BLaER1 treated with 17β-estradiol and CSF1 and Interleukin-3, amounts not matched to agents 10 nM and 100 nM (cell line): Measurements from ENCODE around the gene AXIN2.
A peak's percentile ranks its signal among the peaks of the same experiment; 100 is the strongest.

ENCODE experiments used
- H3K27ac ChIP-seq, 11 experiments: shearing (Covaris generic); formaldehyde crosslinking; 2 replicates each; pipeline ENCODE4 v1.8.1; 2022
- H3K27me3 ChIP-seq, 11 experiments: shearing (Covaris generic); formaldehyde crosslinking; 2 replicates each; pipeline ENCODE4 v1.8.1; 2022
- H3K36me3 ChIP-seq, 11 experiments: shearing (Covaris generic); formaldehyde crosslinking; 2 replicates each; pipeline ENCODE4 v1.8.1; 2022
- H3K4me1 ChIP-seq, 10 experiments: shearing (Covaris generic); formaldehyde crosslinking; 2 replicates each; pipeline ENCODE4 v1.8.1; 2022
- H3K4me2 ChIP-seq, 11 experiments: shearing (Covaris generic); formaldehyde crosslinking; 2 replicates each; pipeline ENCODE4 v1.8.1; 2022
- H3K4me3 ChIP-seq, 10 experiments: shearing (Covaris generic); formaldehyde crosslinking; 2 replicates each; pipeline ENCODE4 v1.8.1; 2022
- H3K9ac ChIP-seq, 11 experiments: shearing (Covaris generic); formaldehyde crosslinking; 2 replicates each; pipeline ENCODE4 v1.8.1; 2022
- H3K9me3 ChIP-seq, 11 experiments: shearing (Covaris generic); formaldehyde crosslinking; replicated peaks in 1 of 11; 2 replicates each; pipeline ENCODE4 v1.8.1; 2022
- H4K20me1 ChIP-seq, 11 experiments: shearing (Covaris generic); formaldehyde crosslinking; 2 replicates each; pipeline ENCODE4 v1.8.1; 2022
- Cebpa-rat ChIP-seq, 11 experiments: shearing (Covaris generic); IDR thresholded peaks; 2 replicates each; pipeline ENCODE4 v1.8.1; 2022

AXIN2 gene

DNA sequence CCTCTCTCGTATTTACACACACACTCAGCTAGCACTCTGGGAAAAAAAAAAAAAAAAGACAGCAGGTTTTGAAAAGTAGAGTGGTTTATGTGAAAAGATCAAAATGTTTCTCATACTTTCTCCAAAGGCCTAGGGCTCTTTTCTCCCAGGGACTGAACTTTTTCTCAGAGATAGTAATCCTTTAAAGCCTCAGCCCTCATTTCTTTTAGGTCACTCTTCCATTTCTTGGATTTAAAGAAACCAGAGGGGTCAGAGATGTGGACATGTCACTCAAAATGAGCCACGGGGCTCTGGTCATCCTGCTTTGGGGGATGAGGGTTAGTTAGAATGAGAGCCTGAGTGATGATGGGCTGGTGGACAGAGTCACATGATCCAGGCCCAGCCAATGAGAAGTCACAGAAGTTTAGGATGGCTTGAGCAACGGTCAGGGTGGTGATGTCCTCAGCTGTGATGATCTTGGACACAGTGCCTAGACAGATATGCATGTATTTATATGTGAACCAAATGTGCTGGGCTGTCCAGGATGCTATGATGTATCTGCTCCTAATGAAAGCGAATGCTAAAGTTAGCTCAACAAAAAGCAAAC is 33.7 kb upstream of the AXIN2 start:
- TF ChIP-seq Cebpa-rat (IDR thresholded peaks at IDR 0.05): no peak

DNA sequence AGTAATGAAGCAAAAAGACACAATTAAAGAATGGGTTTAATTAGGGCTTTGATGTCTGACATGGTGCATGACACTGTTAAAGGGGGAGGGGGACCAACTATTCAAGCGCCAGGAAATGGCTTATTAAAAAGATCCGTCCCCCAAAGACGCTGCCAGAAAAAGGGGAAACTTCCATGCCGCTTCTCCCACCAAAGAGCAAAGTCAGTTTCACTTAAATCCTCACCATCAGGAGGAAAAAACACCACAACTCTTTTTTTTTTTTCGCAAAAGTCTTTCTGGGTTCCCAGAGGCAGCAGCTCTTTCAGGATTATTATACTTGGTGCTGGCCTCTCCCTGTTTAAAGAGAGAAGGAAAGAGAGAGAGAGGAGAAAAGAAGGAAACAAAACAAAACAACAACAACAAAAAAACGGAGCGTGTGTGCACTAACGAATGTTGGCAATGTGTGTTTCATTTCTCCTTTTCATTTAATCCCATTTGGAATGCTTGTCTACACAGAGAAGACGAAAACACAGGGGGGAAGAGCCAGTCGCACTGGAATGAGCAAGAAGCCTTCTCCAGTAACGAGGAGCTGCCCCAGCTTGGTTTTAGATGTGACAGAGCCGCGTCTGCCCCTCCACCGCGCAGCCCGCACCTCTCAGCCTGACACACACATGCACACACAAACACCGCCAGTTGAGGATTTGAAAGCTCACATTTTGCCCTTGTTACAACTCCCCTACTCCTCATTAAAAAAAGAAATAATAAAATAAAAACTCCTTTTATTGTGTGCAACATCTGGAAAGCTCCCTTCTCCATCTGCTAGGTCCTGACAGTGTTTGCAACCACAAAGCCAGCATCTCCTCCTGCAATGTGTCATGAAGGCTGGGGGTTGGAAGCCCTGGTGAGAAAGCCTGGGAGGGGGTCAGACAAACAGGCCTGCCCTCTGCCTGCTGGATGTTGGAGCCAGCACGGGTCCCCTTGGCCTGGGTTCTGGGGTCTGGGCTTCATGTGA is 32.7 kb upstream of the AXIN2 start:
- Histone ChIP-seq H3K4me1 (peaks cover 8 to 23% (median 18%) of the 10 kb centered on the region in 10 experiments; a peak in 19 of 20 replicates), H3K9me3 (no peaks in the 10 kb centered on the region; a peak in 1 of 22 replicates), H3K27ac (peak overlapping the region in 1 of 11 experiments; percentile 20; a peak in 1 of 22 replicates), H4K20me1 (no peaks in the 10 kb centered on the region), H3K27me3 (no peaks in the 10 kb centered on the region), H3K4me3 (peak overlapping the region in 4 of 10 experiments; percentile 16 to 35 (median 28); a peak in 3 of 20 replicates), H3K4me2 (peak overlapping the region; percentile 45 to 85 (median 64)), H3K36me3 (no peaks in the 10 kb centered on the region), H3K9ac (peak overlapping the region in 2 of 11 experiments; percentile 0 to 62; a peak in 5 of 22 replicates)
- TF ChIP-seq Cebpa-rat (IDR thresholded peaks at IDR 0.05): no peak

More for the DNA sequence above, 33.7 kb upstream of the AXIN2 start:
- Histone ChIP-seq H3K9ac (no peak overlapping the region), H4K20me1 (no peaks in the 10 kb centered on the region), H3K4me3 (no peak overlapping the region), H3K27me3 (no peaks in the 10 kb centered on the region), H3K27ac (no peak overlapping the region), H3K4me1 (peaks cover 8 to 23% (median 18%) of the 10 kb centered on the region in 10 experiments; a peak in 19 of 20 replicates), H3K36me3 (no peaks in the 10 kb centered on the region), H3K9me3 (no peaks in the 10 kb centered on the region; a peak in 1 of 22 replicates), H3K4me2 (no peak overlapping the region)

DNA sequence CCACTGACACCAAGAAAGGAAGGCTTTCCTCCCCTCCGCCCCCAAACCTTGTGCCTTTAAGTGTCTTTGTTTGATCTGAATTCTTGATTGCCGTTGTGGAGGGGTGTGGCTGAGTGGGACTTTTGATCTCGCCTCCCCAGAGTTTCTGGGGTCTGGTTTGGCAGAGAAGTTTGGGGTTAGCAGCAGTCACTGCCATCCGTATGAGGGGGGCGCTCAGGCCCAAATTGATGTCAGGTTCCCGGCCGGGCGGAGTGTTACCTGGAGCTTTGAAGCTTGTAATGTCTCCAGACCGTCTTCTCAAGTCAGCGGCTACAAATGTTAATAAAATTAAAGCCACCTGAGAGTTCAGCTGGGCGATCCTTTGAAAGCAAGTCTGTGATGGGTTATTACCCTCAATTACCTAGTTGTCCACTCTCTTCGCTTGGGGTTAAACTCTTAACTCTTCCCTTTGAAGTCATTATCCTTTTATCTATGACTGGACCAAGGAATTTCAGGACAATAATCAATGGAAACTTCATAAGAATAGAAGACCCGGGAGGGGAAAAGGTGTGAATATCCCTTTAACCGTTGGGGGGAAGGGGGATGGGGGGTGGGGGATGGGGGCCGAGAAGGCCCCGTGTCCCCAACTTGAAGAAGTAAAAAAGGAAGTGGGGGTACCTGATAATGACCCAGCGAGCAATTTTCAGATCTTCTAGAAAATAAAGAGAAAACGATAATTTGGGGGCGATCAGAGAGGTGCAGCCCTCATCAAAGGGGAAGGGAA is 31.8 kb upstream of the AXIN2 start:
- Histone ChIP-seq H3K9me3 (no peaks in the 10 kb centered on the region; a peak in 1 of 22 replicates), H3K36me3 (no peaks in the 10 kb centered on the region), H3K27me3 (no peaks in the 10 kb centered on the region), H3K4me1 (peaks cover 8 to 23% (median 18%) of the 10 kb centered on the region in 10 experiments; a peak in 19 of 20 replicates), H3K4me3 (peak overlapping the region in 3 of 10 experiments; percentile 24 to 35 (median 33); a peak in 3 of 20 replicates), H4K20me1 (no peaks in the 10 kb centered on the region), H3K4me2 (peak overlapping the region; percentile 45 to 85 (median 64)), H3K27ac (no peak overlapping the region; a peak in 1 of 22 replicates), H3K9ac (peak overlapping the region in 2 of 11 experiments; percentile 0 to 62; a peak in 3 of 22 replicates)
- no peak for TF ChIP-seq Cebpa-rat (IDR thresholded peaks at IDR 0.05)

DNA sequence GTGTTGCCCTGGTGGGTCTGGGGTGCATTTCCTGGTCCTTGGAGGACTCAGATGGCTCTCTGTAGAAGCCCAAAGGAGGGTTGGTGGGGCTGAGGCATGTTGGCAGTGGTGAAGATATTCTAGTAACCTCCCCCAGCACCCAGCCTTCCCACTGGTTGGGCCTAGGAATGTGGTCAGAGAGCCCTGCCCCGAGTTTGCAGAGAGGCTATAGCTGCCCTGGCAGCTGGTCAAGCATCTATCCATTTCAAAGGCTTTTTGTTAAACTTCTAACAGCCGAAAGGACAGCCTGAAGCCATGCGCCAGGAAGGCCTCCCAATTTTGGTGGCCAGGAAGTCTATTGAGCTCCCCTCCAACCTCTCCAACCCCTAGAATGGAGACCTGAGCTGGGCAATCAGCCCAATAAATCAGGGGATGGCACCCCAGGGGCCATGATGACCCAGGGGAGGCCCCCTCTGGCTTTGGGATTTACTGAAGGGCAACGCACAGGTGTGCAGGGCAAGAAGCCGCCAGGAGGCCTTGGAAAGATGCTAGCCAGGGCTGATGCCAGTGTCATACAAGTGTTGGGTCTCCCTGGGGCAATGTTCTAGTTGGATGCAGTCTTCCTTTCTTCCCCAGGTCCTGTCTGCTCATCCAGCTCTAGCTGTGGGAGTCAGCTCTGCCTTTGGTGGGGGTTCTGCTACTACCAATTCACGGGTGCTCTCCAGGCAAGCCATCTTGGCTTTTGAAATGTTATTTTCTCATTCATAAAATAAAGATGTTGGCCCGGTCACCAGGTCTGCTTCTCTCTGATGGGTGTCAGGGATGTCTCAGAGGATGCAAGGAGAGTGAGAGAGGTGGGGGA is 30.9 kb upstream of the AXIN2 start:
- no peak for TF ChIP-seq Cebpa-rat (IDR thresholded peaks at IDR 0.05)

DNA sequence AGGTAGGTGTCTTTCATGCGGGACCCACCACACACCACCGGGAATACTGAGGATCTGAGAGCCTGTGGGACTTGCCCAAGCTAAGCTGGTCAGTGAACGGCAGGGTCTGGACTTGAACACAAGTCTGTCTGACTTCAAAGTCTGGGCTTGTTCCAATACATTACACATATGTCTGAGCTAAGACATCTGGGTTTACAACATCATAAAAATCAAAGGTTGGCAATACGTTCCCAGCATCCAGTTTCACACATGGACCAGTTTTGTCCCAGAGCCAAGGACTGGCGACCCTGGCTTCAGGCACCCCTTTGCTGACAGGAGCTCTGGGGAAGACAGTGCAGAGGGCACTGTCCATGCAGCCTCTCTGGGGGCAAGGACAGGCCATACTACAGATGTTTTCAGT is 27.9 kb upstream of the AXIN2 start:
- Histone ChIP-seq H3K9me3 (peaks cover 0 to 10% (median 0%) of the 10 kb centered on the region in 11 experiments; a peak in 2 of 22 replicates), H3K36me3 (no peaks in the 10 kb centered on the region), H3K4me3 (no peak overlapping the region), H3K27me3 (no peaks in the 10 kb centered on the region), H3K9ac (no peak overlapping the region), H3K4me1 (peaks cover 7 to 39% (median 29%) of the 10 kb centered on the region in 10 experiments; a peak in 19 of 20 replicates), H3K27ac (no peak overlapping the region), H4K20me1 (no peaks in the 10 kb centered on the region), H3K4me2 (no peak overlapping the region)
- no peak for TF ChIP-seq Cebpa-rat (IDR thresholded peaks at IDR 0.05)

More for the DNA sequence above, 30.9 kb upstream of the AXIN2 start:
- Histone ChIP-seq H3K4me3 (no peak overlapping the region), H3K4me1 (peaks cover 8 to 26% (median 20%) of the 10 kb centered on the region in 10 experiments; a peak in 19 of 20 replicates), H4K20me1 (no peaks in the 10 kb centered on the region), H3K9me3 (no peaks in the 10 kb centered on the region), H3K4me2 (peak overlapping the region in 8 of 11 experiments; percentile 4 to 59 (median 41); a peak in 13 of 22 replicates), H3K27ac (no peak overlapping the region), H3K36me3 (no peaks in the 10 kb centered on the region), H3K27me3 (no peaks in the 10 kb centered on the region), H3K9ac (no peak overlapping the region)

DNA sequence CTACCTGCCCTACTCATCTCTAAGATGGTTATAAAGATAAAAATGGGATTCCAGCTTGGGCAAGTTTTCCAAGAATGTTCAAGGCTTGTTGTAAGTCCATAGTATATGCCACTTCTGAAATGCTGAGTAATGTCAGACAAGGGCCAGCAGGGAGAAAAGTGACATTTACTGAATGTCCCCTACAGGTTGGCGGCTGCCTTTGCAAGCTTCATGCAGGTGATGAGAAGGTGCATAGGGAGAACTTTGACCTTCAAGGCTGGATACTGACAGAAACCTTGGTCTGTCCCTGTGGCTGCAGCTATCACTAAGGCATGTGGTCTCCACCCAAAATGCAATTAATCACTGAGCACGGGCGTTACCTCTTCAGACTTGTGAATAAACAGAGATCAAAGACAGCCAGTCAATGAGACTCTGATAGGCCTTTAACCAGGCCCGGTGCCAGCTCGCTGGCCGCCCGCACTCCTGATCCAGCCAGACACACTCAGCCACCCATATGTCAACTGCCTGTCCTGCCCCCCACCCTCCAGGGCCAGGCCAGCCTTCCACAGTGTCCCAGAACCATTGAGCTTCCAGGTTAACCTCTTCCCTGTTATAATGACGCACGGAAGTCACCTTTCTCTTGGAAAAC is 26.8 kb upstream of the AXIN2 start:
- no peak overlapping the region for H3K9ac ChIP-seq
- TF ChIP-seq Cebpa-rat (IDR thresholded peaks at IDR 0.05): no peak
- no peaks in the 10 kb centered on the region for H3K27me3 ChIP-seq
- H3K4me2 ChIP-seq: no peak overlapping the region
- no peaks in the 10 kb centered on the region for H4K20me1 ChIP-seq
- H3K4me1 ChIP-seq: peaks cover 0 to 38% (median 26%) of the 10 kb centered on the region in 10 experiments; a peak in 16 of 20 replicates
- peaks cover 0 to 10% (median 0%) of the 10 kb centered on the region in 11 experiments; a peak in 2 of 22 replicates for H3K9me3 ChIP-seq
- no peaks in the 10 kb centered on the region for H3K36me3 ChIP-seq
- no peak overlapping the region for H3K27ac ChIP-seq
- H3K4me3 ChIP-seq: no peak overlapping the region

DNA sequence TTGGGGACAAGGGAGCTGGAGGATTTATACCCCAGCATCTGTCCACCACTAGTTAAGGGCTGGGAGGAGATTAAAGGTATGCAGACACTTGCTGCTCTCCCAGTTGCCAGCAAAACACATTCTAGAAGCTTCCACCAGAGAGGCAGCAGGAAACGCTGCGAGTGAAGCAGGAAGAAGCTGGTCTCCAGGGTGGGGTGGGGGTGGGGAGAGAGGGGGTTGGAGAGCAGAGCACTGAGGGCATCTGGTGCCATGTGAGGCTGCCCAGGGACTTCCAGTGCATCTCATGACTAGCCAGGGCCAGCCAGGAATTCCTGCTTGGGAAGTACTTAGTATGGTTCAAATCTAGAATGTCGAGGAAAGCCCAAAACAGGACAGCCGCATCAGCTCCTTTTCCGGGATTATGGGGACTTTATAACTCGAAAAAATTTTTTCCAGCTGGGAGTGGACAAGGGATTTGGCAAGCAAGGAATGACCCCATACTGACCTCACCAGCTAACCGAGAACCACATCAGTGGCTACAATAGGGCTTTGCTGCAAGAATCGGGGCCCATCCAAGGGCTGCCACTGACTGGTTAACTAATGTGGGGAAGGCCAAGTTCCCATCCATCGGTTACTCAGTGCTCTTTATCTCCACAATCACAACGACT is 26.2 kb upstream of the AXIN2 start:
- Histone ChIP-seq H4K20me1 (no peaks in the 10 kb centered on the region), H3K4me1 (peaks cover 0 to 32% (median 20%) of the 10 kb centered on the region in 10 experiments; a peak in 16 of 20 replicates), H3K9me3 (peaks cover 0 to 10% (median 0%) of the 10 kb centered on the region in 11 experiments; a peak in 2 of 22 replicates), H3K4me2 (peak overlapping the region in 4 of 11 experiments; percentile 8 to 34 (median 27); a peak in 3 of 22 replicates), H3K9ac (no peak overlapping the region), H3K27ac (no peak overlapping the region), H3K36me3 (no peaks in the 10 kb centered on the region), H3K4me3 (no peak overlapping the region), H3K27me3 (no peaks in the 10 kb centered on the region)
- no peak for TF ChIP-seq Cebpa-rat (IDR thresholded peaks at IDR 0.05)
